Smooth muscle cell (in vitro differentiated cells): Measurements from ENCODE around the gene LRBA. TPM values are rescaled to one million over a fixed set of nuclear protein-coding genes. Genes with fewer than 3 reads are reported as not detected.

Experiments
- DNase-seq: peaks from one replicate; lab custom pipeline; 2025; ENCODE audit not compliant: unreplicated experiment; lab: John Stamatoyannopoulos, UW
- H2AFZ ChIP-seq: fragments of 200-600 bp; sonication (generic); 2 replicates; pipeline ENCODE4 v1.6.0; 2016; ENCODE audit warnings: antibody characterized with exemption, low read depth, mild to moderate bottlenecking
- H3F3A ChIP-seq: fragments of 200-600 bp; sonication (generic); 2 replicates; pipeline ENCODE4 v1.6.0; 2017; ENCODE audit warnings: antibody characterized with exemption, low read depth
- H3K27ac ChIP-seq: fragments of 200-600 bp; sonication (generic); 2 replicates; pipeline ENCODE4 v1.5.1; 2016; ENCODE audit warnings: low read depth, mild to moderate bottlenecking
- H3K27me3 ChIP-seq: fragments of 200-600 bp; sonication (generic); 2 replicates; pipeline ENCODE4 v1.6.1; 2016; ENCODE audit warnings: low read depth, mild to moderate bottlenecking
- H3K36me3 ChIP-seq: fragments of 200-600 bp; sonication (generic); 2 replicates; pipeline ENCODE4 v1.5.1; 2016; ENCODE audit warnings: low read depth
- H3K4me1 ChIP-seq: fragments of 200-600 bp; sonication (generic); 2 replicates; pipeline ENCODE4 v1.5.1; 2016; ENCODE audit warnings: low read depth
- H3K4me2 ChIP-seq: fragments of 200-600 bp; sonication (generic); 2 replicates; pipeline ENCODE4 v1.6.0; 2016; ENCODE audit warnings: mild to moderate bottlenecking
- H3K4me3 ChIP-seq: fragments of 200-600 bp; sonication (generic); 2 replicates; pipeline ENCODE4 v1.5.1; 2016; ENCODE audit warnings: mild to moderate bottlenecking
- H3K79me2 ChIP-seq: fragments of 200-600 bp; sonication (generic); 2 replicates; pipeline ENCODE4 v1.6.0; 2016; ENCODE audit warnings: low read depth, mild to moderate bottlenecking
- H3K9ac ChIP-seq: fragments of 200-600 bp; sonication (generic); 2 replicates; pipeline ENCODE4 v1.6.0; 2016; ENCODE audit warnings: low read depth
- H3K9me3 ChIP-seq: fragments of 200-600 bp; sonication (generic); replicated peaks from 2 replicates; pipeline ENCODE4 v1.5.1; 2016; ENCODE audit warnings: low read depth
- H4K20me1 ChIP-seq: fragments of 200-600 bp; sonication (generic); 2 replicates; pipeline ENCODE4 v1.6.0; 2016; ENCODE audit warnings: low read depth
- WGBS: methylation state at CpG from one replicate; pipeline ENCODE4 v1.1.7; 2016; ENCODE audit warnings: low lambda C conversion rate; 5-methylcytosine and 5-hydroxymethylcytosine counted together
- polyA plus RNA-seq: library from polyadenylated mRNA; unstranded; fragments of >200 nt; fragmentation: Nextera tagmentation; extraction: Ambion mirVana; gene quantifications from 2 replicates; pipeline ENCODE4 v1.2.1, GENCODE V29; 2016
- total RNA-seq: library from RNA; depleted of rRNA; stranded (reverse); fragments of >200 nt; gene quantifications from 2 replicates; pipeline ENCODE4 v1.2.3, GENCODE V29; 2014
- TF ChIP-seq, protein P1 (sequence below): fragments of 200-600 bp; sonication (generic); IDR thresholded peaks from 2 replicates; pipeline ENCODE4 v1.5.1; 2017; ENCODE audit warnings: borderline replicate concordance, mild to moderate bottlenecking, antibody characterized with exemption; ENCODE audit not compliant: insufficient read depth, poor library complexity, severe bottlenecking

LRBA gene
- total and polyA plus RNA-seq, 2 experiments from 2014 or later, result 1.6 to 26.2 TPM

DNA sequence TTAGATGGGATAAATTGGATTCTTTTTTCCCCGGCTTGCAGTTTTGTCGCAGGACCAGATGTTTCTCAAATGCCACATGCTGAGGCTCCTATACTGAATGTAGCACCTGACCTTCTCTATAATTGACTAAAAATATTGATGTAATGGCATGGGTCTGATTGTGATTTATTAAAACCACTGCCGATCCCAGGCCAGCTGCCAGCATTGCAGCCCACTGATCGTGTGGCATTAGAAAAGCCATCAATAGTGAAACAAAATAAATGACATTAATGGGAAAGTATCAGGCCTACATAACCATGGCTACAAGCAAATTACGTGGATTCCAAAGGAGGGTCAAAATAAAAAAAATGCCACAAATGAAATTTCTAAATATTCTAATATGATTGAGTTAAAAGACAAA is 334.4 kb downstream of the LRBA start:
- WGBS, result 84% methylated on average over 5 of the region's 5 CpGs
- no peak overlapping the region for H3K4me3 ChIP-seq
- H3K9me3 ChIP-seq, result no peaks in the 10 kb centered on the region
- no peak overlapping the region for H2AFZ ChIP-seq
- H3K9ac ChIP-seq, result no peak overlapping the region
- no peaks in the 10 kb centered on the region for H3K36me3 ChIP-seq
- no peak overlapping the region for H3K4me2 ChIP-seq
- H3F3A ChIP-seq, result no peaks in the 10 kb centered on the region
- H3K27ac ChIP-seq, result no peak overlapping the region
- peaks cover 14% of the 10 kb centered on the region for H3K4me1 ChIP-seq
- H4K20me1 ChIP-seq, result no peaks in the 10 kb centered on the region
- TF ChIP-seq, protein P1, sequence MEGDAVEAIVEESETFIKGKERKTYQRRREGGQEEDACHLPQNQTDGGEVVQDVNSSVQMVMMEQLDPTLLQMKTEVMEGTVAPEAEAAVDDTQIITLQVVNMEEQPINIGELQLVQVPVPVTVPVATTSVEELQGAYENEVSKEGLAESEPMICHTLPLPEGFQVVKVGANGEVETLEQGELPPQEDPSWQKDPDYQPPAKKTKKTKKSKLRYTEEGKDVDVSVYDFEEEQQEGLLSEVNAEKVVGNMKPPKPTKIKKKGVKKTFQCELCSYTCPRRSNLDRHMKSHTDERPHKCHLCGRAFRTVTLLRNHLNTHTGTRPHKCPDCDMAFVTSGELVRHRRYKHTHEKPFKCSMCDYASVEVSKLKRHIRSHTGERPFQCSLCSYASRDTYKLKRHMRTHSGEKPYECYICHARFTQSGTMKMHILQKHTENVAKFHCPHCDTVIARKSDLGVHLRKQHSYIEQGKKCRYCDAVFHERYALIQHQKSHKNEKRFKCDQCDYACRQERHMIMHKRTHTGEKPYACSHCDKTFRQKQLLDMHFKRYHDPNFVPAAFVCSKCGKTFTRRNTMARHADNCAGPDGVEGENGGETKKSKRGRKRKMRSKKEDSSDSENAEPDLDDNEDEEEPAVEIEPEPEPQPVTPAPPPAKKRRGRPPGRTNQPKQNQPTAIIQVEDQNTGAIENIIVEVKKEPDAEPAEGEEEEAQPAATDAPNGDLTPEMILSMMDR, result no peak
- no peaks in the 10 kb centered on the region for H3K79me2 ChIP-seq
- DNase-seq, result no peak
- no peaks in the 10 kb centered on the region for H3K27me3 ChIP-seq

DNA sequence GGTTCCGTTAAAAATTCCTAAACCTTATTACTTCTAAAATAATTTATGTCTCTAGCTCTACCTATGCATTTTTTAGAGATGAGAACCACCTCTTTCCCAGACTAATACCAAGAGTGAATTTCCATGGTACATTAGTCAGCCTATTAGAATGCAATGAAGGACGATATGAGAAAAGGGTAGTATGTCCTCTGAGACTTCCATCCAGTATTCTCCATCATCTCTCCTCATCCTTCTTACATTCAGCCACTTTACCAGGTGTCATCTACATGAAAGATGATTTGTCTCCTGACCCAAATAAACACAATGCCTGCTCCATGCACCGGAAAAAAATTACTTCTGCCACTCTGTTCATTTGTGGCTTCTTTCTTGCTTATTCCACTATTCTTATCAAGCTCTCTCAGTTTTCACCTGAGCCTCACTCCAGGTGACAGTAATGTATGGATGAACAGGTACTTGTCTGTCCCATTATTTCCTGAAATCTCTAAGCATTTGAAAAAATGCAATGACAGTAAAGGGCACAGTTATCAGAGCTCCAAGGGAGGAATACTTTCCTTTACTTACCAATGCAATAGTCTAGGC is 335.2 kb downstream of the LRBA start:
- Histone ChIP-seq H2AFZ (no peak overlapping the region), H3K79me2 (no peaks in the 10 kb centered on the region), H3K36me3 (no peaks in the 10 kb centered on the region), H3K27me3 (no peaks in the 10 kb centered on the region), H3K27ac (no peak overlapping the region), H3K9me3 (no peaks in the 10 kb centered on the region), H3K4me1 (peaks cover 14% of the 10 kb centered on the region), H4K20me1 (no peaks in the 10 kb centered on the region), H3K9ac (no peak overlapping the region), H3F3A (no peaks in the 10 kb centered on the region), H3K4me3 (no peak overlapping the region), H3K4me2 (no peak overlapping the region)
- 80% methylated on average over 3 of the region's 3 CpGs for WGBS
- TF ChIP-seq, protein P1, result no peak
- no peak for DNase-seq

DNA sequence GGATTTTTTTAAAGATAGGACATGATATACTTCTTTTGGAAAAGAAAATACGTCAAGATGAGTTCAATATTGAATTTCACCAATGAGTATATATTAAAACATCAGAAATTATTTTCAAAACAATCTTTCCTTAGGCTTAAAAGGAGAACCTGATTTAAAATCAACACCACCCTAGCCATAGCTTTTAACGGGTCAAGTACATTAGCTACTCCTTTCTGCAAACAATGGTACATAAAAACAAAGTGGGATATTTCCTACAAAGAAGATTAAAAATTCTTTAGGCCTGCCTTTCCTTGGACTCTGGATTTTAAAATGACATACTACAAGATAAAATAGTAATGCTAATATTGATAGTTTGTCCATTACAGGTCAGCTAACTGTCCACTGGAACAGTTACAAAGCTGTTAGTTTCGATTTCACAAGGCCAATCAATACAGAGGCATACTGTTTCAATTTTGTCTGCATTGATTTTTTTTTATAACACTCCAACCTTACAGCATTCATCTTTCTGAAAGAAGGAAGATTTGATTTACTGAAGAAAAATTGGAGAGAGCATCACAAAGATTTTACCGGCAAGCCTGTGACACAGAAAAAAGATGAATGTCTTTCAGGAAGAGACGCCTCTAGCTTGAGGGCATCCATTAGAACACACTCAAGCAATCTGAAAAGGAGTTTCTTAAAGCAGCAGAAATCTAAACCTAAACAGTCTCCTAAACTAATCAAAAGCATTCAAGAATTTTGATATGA is 335.9 kb downstream of the LRBA start:
- no peaks in the 10 kb centered on the region for H3K79me2 ChIP-seq
- H3F3A ChIP-seq, result no peaks in the 10 kb centered on the region
- TF ChIP-seq, protein P1, result no peak
- DNase-seq, result no peak
- WGBS, result 86% methylated on average over 5 of the region's 5 CpGs
- no peak overlapping the region for H3K4me2 ChIP-seq
- no peak overlapping the region for H3K27ac ChIP-seq
- H3K4me3 ChIP-seq, result no peak overlapping the region
- H3K9me3 ChIP-seq, result no peaks in the 10 kb centered on the region
- H4K20me1 ChIP-seq, result no peaks in the 10 kb centered on the region
- H3K27me3 ChIP-seq, result no peaks in the 10 kb centered on the region
- no peaks in the 10 kb centered on the region for H3K36me3 ChIP-seq
- no peak overlapping the region for H2AFZ ChIP-seq
- H3K9ac ChIP-seq, result no peak overlapping the region
- peaks cover 9% of the 10 kb centered on the region for H3K4me1 ChIP-seq
